ENCODE data around the gene EMP1.
"Not testable (repeated sequence)": the region's sequence is repeated elsewhere in the genome, so short reads cannot be mapped to it uniquely, and the experiment has no call there.

EMP1 gene

DNA sequence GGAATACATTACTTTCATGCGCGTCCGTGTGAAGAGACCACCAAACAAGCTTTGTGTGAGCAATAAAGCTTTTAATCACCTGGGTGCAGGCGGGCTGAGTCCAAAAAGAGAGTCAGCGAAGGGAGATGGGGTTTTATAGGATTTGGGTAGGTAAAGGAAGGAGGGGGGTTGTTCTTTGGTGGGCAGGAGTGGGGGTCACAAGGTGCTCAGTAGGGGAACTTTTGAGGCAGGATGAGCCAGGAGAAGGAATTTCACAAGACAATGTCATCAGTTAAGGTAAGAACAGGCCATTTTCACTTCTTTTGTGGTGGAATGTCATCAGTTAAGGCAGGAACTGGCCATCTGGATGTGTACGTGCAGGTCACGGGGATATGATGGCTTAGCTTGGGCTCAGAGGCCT, 63.1 kb downstream of the EMP1 start:
- not testable (repeated sequence) for DNase-seq

GRCh38 chr12:13267826-13268225, 71.3 kb downstream of the EMP1 start:
- not testable (repeated sequence) for DNase-seq

- no peak for DNase-seq
These were observed 72.1 kb downstream of the EMP1 start for GRCh38 chr12:13268581-13268980.

All from C1 segment of cervical spinal cord (tissue), 14 donors.